Tibial nerve (tissue), 3 donors: ENCODE data around the gene HAND2.

Experiments used
- POLR2A ChIP-seq, 2 donors: fragments of 450-650 bp; IDR thresholded peaks; one replicate each; pipeline ENCODE4 v1.6.1; 2017; ENCODE audit warnings: antibody characterized with exemption in 2 of 2, mild to moderate bottlenecking in 2 of 2, moderate library complexity in 2 of 2
- TF ChIP-seq, protein P1 (sequence below), 5 experiments: fragments of 200-600 bp in 3 of 5; fragments of 450-650 bp in 2 of 5; sonication (generic) in 3 of 5; IDR thresholded peaks; one replicate each; pipeline ENCODE4 v1.5.1; 2016 to 2019; ENCODE audit warnings: antibody characterized with exemption in 5 of 5, mild to moderate bottlenecking in 3 of 5, moderate library complexity in 2 of 5

DNA sequence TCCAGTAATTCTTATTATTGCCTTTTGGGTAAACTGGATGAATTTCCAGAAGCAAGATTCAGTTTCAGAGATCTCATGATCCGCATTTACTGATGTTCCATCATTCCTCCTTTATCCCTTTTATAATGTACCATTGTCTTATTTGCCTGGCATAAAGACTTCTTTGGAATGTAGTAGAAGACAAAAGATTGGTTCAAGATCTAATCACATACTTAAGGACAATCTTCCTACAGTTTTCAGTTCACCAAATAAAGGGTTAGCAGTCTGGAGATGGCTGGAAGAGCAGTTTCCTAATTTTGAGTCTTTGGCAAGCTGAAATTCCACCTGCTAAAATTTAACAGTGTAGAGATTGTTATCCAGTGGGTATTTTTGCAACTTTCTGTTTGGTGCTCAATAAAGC lies 30.9 kb upstream of the HAND2 start:
- TF ChIP-seq, protein P1, sequence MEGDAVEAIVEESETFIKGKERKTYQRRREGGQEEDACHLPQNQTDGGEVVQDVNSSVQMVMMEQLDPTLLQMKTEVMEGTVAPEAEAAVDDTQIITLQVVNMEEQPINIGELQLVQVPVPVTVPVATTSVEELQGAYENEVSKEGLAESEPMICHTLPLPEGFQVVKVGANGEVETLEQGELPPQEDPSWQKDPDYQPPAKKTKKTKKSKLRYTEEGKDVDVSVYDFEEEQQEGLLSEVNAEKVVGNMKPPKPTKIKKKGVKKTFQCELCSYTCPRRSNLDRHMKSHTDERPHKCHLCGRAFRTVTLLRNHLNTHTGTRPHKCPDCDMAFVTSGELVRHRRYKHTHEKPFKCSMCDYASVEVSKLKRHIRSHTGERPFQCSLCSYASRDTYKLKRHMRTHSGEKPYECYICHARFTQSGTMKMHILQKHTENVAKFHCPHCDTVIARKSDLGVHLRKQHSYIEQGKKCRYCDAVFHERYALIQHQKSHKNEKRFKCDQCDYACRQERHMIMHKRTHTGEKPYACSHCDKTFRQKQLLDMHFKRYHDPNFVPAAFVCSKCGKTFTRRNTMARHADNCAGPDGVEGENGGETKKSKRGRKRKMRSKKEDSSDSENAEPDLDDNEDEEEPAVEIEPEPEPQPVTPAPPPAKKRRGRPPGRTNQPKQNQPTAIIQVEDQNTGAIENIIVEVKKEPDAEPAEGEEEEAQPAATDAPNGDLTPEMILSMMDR (IDR thresholded peaks at IDR 0.05) = no peak
- TF ChIP-seq POLR2A (IDR thresholded peaks at IDR 0.05) = no peak
